ENCODE results near the gene RNF41.

The RNF41 gene

DNA sequence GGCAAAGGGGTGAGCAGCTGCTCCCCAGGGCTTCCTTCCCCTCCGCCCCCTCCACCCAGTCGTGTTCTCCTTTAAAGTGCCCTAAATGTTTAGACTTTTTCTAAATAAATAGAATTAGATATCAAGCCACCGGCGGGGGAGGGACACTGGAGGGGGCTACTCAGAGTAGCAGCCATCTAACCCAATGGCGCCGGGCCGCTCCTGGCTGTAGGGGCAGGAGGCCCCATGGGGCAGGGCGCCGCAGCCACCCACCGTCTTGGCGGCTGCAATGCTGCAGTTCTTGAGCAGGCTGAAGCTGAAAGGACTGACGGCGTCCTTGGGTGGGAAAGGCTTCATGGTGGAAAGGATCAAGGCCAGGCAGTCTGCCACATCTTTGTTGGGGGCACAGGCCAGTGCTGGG, 21.3 kb upstream of the RNF41 start:
- DNase-seq = no peak

DNA sequence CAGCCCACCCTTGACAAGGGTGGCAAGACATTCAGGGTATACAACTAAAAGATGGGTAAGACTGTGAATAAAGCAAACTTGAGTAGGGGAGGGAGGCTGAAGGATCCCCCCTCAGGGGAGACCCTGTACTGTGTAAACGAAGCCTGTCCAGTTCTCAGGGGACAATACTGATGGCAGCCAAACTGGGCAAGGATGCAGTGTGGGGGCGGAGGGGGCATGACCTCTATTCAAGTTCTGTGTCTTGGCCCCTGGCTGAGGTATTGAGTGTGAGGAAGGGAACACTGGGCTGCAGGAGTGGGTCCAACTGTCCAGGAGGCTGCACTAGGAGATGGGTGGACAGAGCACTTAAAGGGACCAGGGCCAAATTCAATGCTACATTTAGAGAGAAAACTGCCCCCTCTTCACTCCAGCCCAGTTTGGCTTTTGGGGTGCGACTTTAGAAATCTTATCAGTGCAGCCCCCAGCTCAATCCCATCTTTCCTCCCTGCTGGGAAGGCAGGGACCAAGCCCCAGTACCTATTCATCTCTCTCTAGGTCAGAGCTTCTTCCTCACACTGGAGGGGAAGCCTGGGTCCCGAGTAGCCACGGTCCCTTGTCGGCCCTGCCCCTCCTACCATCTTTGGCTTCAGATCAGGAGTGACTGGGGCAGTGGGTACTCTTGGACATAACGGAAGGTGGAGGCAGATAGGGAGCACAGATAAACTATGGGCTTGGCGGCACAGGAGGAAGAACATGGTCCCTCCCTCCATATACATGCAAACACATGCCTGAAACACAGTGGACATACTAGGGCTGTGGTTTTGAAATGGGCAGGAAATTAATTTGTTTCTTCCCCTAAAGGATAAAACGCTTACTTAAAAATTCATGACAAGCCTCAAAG, 19.9 kb upstream of the RNF41 start:
- DNase-seq = no peak

DNA sequence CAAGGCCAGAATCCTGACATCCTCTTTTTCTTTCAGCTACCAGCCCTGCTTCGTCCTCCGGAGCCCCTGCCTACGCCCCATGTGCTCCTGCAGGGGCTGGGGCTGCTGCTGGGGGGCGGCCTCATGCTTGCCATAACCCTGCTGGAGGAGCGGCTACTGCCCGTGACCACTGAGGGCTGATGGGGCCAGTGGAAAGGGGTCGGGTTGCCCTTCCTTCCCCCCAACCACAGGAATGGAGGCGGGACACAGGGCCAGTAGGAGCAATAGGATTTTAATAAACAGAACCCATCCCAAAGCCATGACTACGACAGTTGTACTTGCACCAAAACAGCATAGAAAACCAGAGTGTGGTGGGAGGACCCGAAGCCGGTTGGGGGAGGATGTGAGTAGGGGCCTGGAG, 15.8 kb upstream of the RNF41 start:
- no peak for DNase-seq

DNA sequence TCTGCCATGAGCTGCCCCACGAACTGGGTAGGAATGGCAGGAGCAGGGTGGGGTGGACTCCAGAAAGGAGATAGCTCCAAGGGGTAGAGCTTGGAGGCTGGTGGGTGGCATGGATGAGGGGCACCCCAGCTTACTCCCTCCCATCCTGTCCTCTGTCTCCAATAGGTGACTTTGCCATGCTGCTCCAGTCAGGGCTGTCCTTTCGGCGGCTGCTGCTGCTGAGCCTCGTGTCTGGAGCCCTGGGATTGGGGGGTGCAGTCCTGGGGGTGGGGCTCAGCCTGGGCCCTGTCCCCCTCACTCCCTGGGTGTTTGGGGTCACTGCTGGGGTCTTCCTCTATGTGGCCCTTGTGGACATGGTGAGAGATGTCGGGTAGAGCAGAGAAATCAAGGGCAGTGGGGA, 15.3 kb upstream of the RNF41 start:
- DNase-seq = no peak

DNA sequence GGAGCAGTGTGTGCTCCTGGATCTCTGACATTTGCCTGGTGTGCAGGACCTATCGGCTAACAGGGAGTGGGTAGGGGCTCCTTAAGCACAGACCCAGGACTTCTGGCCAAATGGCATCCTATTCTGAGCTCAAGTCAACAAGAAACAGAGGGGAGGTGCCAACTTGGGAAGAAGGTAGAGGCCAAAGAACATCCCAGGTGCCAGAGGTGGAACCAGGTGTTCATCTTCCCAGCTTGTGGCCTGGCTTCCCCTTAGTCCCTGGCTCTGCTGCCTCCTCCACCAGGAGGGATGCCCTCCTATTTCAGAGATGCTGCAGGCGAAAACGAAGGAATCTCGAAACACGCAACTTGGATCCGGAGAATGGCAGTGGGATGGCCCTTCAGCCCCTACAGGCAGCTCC, 14.4 kb upstream of the RNF41 start:
- no peak for DNase-seq

DNA sequence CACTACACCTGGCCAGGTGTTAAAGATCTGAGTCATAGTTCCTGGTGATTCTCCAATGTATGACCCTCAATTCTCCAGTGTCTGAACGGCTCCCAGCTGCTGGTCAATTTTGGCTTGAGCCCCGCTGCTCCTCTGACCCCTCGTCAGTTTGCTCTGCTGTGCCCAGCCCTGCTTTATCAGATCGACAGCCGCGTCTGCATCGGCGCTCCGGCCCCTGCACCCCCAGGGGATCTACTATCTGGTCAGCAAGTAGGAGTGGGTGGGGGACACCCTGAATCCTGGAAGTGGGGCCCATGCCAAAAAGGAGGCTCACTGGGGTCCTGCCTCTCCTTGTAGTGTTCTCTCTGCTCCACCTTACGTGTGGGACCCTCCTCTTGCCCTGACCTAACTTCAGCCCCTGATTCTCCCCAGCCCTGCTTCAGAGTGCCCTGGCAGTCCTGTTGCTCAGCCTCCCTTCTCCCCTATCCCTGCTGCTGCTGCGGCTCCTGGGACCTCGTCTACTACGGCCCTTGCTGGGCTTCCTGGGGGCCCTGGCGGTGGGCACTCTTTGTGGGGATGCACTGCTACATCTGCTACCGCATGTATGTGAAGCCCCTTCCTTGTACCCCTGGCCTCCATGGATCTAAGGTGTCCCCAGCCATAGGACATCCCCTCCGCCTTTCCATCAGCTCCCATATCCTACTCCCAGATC, 13.2 kb upstream of the RNF41 start:
- DNase-seq = no peak

DNA sequence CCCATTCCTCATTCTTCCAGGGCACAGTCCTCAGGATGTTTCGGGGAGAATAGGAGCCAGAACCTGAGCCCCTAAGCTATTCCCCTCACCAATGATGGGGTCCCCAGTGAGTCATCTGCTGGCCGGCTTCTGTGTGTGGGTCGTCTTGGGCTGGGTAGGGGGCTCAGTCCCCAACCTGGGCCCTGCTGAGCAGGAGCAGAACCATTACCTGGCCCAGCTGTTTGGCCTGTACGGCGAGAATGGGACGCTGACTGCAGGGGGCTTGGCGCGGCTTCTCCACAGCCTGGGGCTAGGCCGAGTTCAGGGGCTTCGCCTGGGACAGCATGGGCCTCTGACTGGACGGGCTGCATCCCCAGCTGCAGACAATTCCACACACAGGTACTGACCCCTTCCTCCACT, 9.5 kb upstream of the RNF41 start:
- no peak for DNase-seq

DNA sequence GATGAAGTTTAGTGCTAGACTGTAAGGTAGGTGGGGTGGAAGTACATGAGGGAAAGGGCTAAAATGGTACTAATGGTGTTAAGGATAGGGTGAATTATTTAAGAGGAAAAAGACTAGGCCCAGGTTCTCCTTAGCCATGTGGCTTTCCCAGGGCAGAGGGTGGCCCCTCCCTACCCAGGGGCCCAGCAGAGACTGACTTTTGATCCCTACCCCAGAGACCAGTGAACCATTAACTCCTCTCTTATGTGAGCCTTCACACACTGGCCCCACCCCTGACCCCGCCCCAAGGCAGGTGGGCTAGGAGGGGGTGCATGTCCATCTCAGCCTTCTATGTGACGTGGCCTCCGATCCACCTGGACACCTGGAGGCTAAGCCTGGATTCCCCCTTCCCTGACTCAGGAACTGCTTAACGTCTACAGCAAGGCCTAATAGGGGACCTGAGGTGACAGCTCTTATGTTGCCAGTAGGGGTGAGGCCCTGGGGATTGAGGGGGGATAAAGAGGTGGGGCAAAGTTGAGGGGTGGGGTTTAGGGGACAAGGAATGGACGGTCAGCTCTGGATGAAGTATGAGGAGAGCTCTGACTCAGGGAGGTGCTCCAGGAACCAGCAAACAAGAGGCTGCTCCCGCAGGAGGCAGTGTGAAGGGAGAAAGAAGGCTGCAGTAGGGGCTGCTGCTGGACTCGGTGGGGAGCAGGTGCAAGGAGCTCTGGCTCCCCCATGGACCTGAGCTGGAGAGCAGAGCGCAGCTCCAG, 8.9 kb upstream of the RNF41 start:
- no peak for DNase-seq

DNA sequence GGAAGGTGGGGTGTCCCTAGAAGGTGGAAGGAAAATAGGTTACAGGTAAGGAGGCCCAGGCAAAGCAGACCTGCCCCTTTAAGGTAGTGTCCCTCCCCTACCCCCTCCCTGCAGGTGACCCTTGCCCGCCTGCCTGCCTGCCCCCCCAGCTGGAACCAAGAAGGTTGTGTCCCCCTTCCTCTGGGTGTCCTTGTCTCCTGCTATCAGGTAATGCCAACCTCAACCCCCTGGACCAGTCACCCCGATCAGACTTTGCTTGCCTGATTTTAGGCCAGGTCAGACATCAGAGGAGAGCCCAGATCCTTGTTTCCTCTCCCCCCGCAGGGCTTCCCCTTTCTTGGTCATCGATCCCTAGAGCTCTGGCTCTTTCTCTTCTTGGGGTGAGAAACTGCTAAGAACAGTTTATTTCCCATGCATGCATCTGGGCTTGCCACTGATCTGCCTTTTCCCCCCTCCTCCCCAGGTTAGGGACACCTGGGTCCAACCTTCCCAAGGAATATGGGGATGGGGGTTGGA, 8.3 kb upstream of the RNF41 start, which contains the start of gene SLC39A5:
Gene SLC39A5 (plus strand): TSS at position 136 of the 516 bp plus-strand sequence. CDS start 1,224 bp downstream, outside the sequence.
- no peak for DNase-seq

DNA sequence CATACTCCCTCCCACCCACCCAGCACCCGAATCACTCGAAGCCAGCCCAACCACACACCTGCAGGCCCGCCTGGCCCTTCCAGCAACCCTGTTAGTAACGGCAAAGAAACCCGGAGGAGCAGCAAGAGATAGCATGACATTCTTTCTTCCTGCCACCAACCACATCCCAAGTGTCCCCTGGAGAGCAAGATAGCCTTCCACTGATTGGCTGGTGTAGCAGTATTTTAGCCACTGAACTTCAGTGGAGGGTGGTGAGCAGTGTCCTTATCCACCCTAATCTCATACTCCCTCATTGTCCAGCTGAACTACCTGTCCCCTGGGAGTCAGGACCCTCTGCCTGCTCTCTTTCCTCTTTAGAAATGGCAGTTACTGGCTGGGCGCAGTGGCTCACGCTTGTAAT, 7.4 kb upstream of the RNF41 start:
- no peak for DNase-seq

DNA sequence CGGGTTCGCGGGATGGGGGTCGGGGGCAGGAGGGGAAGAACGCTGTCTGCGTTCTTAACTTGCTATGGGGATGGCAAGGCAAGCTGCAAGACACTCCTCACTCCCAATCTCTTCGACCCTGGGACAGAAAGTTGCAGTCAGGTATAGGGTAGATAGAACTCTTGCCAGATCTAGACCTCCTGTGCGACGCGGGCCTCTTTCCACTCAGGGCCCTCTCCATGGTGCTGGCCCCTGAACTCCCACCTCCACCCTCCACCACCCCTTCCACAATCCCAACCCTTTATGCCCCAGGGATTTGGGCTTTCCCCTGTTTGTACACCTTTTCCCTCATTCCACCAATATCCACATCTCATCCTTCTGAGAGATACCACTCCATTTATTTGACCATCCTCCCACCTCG, 3.2 kb upstream of the RNF41 start:
- DNase-seq = no peak

DNA sequence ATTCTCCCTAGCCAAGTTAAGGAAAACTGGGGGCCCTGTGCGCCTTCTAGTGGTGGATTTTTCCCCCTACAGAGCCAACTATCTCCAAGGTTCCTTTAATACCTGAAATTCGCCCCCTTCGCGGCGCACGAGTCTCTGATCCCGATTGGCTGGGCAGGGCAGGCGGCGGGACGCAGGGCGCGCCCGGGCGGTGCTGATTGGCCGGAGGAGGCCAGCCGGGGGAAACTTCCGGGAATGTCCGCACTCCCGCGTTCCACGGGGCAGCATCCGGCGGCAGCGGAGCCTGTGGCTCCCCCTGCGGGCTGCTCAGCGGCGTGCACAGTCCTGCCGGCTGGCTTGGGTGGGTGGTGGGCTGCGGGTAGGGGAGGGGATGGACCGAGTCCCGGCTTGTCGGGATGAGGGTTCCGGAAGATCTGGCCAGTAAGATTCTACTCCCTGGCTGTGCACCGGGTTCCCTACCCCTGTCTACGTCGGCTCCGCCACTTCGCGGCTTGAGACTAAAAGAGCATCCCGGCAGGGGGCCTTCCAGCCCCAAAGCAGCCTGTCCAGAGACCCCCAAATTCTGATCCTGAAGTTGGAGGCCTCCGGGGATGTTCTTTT, 2.5 kb upstream of the RNF41 start, which contains the start of gene NABP2:
Gene NABP2 (plus strand): TSS at position 241 of the 600 bp plus-strand sequence. CDS start 515 bp downstream, outside the sequence.
- peak; percentile 99 for DNase-seq

DNA sequence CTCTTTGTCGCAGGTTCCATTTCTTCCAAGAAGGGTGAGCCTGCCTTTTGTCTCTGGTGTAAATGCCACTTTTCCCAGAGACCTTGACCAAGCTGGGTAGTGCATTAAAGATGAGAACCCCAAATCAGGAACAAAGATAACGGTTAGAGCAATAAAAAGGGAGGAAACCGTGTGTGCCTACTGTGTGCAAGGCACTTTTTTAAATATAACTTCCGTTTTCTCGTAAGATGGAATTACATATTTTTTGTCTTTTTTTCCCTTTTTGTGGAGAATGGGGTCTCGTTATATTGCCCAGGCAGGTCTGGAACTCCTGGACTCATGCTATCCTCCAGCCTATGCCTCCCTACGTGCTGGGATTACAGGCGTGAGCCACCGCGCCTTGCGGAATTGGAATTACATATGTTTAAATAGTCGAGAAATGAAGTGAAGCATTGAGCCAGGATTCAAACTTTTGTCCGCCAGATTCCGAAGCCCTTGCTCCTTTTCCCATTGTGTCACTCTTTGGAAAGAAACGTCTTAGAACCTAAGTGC, 1.9 kb upstream of the RNF41 start:
- no peak for DNase-seq

DNA sequence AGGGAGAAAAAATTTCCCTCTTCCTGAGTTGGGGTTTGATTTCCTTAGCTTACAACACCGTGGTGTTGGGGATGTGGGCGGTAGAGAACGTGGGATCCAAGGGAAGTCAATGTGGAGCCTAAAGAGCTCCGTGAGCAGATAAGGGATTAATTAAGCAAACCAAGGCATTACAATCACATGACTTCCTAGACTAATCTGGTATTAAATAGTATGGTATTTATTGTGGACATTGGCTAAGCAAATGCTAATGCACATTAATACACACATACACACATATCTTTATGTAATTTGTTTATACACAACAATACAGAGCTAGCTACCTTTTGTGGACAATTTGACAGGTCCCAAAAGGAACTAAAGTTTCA, 791 bp upstream of the RNF41 start:
- no peak for DNase-seq

DNA sequence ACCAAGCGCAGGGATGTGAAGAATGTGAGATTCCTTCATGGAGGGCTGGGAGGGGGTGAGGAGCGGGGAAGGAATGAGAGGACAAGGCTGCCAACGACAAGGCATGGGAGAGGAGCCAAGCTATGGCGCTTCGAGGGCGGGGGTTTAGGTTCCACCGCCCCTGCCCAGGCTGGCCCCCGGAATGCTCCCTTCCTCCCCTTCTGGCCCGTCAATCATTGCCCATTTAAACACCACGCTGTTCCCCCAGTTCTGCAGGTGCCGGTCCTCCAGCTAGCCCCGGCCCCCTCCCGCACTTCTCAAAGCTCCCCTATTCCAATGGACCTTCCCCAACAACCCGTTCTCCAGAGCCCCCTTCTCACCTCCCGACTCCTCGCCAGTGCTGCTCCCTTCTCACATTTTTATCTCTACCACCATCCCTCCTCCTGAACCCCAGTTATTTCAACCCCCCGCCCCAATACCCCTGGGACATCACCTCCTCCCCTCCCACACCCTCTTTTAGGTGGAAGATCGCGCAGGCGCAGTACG, 428 bp downstream of the RNF41 start:
- DNase-seq = peak; percentile 88

DNA sequence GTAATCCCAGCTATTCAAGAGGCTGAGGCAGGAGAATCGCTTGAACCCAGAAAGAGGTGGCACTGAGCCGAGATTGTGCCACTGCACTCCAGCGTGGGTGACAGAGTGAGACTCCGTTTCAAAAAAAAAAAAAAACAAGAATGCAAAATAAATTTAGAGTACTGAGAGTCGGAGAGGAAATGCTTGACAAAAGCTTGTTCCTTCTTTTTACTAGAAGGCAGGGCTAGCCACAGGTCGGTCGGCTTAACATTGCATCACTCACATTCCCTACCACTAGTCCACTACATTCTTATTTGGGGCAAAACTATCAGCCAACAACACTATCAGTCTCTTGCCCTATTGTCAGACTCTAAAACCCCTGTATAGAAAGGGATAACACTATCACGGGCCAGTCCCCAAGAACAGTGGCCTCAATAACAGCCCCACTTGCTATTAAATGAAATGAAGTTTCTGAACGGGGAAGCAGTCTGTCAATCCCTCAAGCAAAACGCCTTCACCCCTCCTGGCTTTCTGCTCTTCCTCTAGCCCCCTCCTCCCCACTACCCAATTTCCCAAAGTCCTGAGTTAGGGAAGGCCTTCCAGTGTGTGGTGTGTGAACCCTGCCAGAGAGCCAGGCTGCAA, 1.0 kb downstream of the RNF41 start:
- peak; percentile 56 for DNase-seq

DNA sequence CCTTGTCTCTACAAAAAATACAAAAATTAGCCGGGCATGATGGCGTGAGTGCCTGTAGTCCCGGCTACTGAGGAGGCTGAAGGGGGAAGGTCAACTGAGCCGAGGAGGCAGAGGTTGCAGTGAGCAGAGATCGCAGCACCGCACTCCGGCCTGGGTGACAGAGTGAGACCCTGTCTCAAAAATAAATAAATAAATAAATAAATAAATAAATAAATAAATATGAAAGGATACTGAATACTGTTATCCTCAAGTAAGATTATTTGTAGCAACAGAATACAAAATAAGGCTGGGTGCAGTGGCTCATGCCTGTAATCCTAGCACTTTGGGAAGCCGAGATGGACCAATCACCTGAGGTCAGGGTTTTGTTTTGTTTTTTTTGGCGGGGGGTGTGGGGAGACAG, 1.9 kb downstream of the RNF41 start:
- DNase-seq = no peak

DNA sequence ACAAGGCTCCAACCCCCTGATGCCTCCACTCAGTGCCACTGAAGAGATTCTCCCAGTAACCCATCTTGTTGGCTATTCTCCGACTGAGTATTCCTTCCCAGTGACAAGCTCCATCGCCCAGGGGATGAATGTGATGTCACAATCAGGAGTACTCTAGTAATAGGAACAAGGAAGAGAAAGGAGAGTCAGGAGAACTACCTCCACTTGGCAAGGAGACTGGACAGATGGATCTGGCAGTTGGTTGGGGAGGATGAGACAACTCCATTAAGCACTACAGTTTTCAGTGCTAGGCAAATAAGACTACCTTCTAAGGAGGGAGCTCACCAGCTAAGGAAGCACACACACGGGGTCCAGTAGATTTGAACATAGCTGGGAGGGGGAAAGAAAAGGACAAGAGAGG, 5.3 kb downstream of the RNF41 start:
- DNase-seq = no peak

DNA sequence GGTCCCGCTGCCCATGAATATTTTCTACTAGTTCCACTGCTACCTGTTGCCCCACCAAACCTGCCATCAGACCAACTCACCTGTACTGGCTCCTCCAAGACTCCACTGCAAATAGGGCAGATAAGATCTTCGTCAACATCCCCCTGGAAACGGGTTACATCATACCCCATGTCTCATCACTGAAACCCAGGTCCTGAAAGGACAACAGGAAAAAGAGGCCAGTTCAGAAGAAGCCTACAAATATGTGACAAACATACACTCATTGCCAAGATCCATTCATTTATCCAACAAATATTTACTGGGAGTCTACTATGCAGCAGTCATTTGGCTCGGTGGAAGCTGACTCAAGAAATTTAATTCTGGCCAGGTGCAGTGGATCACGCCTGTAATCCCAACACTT, 7.8 kb downstream of the RNF41 start:
- no peak for DNase-seq

DNA sequence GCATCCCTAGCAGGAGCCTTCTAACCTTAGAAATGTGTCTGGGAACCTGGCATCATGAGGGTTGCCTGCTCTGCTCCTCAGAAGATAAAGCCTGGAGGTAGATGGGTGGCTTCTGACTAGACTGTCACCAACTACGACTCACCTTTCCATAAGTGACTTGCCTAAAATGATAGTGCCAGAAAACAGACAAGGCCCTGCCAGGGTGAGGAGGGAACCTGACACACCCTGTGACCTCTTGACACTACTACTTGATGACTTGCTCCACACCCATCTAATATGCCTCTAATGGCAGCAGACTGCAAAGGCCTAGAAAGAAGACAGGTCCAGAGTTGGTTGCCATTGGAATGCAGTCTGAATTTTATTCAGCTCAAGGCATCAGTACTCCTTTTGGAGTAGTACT, 9.4 kb downstream of the RNF41 start:
- no peak for DNase-seq

DNA sequence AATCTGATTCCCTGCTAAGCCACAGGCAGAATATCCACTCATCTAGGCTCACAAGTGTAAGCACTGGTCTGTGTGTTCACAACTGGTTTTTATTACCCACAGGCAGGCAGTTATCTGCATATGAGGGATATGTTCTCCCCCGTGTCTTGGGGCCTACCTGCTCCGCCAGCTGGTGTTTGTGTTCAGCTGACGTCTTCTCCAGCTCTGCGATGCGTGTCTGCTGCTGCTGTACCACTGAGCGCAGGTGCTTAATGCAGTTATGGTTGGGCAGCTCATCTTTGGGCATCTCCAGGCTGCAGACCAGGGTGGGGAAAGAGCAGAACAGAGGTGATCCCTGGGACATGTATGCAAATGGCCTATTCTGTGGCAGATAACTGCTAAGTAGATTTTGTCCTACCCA, 13.7 kb downstream of the RNF41 start:
- DNase-seq = no peak

All from fibroblast of upper back skin (primary cell).